GM10248 (cell line): ENCODE data around the gene RAB37.

ENCODE experiments used
- CTCF ChIA-PET: fragments of 300-600 bp; sonication (Branson Sonifier 250); formaldehyde crosslinking; extraction: SDS; loops from one replicate; lab custom pipeline; 2021; ENCODE audit warnings: antibody characterized with exemption; lab: Yijun Ruan, JAX
- POLR2A ChIA-PET: fragments of 350-650 bp; sonication (Branson Sonifier 250); formaldehyde crosslinking; extraction: SDS; loops from one replicate; lab custom pipeline; 2020; ENCODE audit warnings: antibody characterized with exemption; lab: Yijun Ruan, JAX
- DNase-seq: peaks from one replicate; pipeline ENCODE4 v3.0.0; 2012; ENCODE audit errors: extremely low spot score
- TF ChIP-seq, protein P1 (sequence below): IDR thresholded peaks from 2 replicates; pipeline ENCODE4 v1.5.1; 2012; ENCODE audit warnings: mild to moderate bottlenecking, low read depth; ENCODE audit errors: extremely low read depth, missing control alignments, control extremely low read depth

RAB37 gene

DNA sequence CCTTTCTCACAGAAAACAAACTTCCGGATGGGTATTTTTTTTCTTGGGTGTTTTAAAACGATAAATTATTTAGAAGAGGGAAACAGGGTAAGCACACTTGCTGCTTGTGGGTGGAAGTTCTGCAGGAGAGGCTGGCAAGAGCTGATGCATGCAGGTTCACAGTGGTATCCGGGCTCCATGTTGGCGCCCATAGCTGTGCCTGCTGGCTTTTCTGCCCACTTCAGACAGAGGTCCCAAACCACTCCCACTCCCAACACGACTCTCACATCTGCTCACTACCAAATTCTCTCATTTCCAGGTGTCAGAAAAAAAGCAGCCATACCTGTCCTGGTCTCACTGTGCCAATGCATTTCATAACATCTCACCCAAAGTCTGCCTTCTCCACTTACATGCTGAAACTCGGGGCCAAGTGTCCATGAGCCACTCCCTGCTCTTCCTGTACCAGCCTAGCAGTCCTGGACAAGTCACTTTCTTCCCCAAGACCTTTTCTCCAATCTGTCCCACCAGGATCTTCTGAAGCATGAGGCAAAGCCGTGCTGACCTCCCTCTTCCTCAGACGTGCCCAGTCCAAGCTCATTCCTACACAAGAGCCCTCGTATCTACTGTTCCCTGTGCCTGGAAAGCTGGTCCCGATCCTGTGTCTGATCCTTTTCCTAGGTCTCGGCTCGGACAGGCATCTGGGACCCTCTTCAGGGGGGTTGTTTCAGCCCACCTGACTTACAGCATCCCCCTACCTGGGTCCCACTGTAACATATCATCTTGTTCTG is 25.8 kb upstream of the RAB37 start:
- TF ChIP-seq, protein P1, sequence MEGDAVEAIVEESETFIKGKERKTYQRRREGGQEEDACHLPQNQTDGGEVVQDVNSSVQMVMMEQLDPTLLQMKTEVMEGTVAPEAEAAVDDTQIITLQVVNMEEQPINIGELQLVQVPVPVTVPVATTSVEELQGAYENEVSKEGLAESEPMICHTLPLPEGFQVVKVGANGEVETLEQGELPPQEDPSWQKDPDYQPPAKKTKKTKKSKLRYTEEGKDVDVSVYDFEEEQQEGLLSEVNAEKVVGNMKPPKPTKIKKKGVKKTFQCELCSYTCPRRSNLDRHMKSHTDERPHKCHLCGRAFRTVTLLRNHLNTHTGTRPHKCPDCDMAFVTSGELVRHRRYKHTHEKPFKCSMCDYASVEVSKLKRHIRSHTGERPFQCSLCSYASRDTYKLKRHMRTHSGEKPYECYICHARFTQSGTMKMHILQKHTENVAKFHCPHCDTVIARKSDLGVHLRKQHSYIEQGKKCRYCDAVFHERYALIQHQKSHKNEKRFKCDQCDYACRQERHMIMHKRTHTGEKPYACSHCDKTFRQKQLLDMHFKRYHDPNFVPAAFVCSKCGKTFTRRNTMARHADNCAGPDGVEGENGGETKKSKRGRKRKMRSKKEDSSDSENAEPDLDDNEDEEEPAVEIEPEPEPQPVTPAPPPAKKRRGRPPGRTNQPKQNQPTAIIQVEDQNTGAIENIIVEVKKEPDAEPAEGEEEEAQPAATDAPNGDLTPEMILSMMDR: no peak
- POLR2A ChIA-PET: no interaction called here
- DNase-seq: peak; percentile 13
- CTCF ChIA-PET: interaction anchor here (1.0 to 1.6 kb wide), 3 partner anchors 9 to 54 kb away, joined by 3 to 4 read pairs (median 3); no protein-coding TSS in a partner anchor

DNA sequence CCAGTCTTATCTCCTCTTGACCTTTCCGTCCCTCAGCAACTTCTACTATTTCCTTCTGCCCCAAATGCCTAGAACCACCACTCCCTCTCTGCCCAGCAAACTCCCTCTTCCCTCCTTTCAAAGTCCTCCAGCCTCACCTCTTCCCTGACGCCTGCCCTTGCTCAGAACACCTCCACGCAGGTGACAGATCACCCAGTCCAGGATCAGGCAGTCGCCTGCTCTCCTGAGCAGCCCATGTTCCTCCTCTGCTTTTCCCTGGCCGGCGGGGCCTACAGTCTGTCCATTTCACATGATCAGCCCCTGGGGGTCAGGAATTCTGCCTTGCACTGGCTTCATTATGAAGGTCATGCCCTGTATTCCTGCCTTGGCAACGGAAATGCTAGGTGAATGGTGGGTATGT is 24.8 kb upstream of the RAB37 start:
- TF ChIP-seq, protein P1: no peak
- ChIA-PET CTCF (interaction anchor here (1.0 to 1.2 kb wide), 2 partner anchors 10 to 24 kb away, joined by 3 to 4 read pairs; partner anchors contain the start of gene RAB37), POLR2A (no interaction called here)
- no peak for DNase-seq

DNA sequence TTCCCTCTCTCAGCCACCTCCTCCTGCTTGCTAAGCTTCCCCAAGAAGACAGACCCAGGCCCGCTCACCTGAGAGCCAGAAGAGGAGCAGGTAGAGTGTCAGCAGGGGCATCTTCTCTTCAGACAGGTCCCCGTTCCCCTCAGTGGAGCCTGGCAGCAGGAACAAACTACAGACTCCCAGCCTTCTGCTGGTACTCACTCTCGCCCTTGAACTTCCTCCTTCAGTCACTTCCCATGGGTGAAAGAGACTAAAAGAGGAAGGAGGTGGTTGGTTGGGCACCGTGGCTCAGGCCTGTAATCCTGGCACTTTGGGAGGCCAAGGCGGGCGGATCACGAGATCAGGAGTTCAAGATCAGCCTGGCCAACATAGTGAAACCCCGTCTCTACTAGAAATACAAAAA is 24.3 kb upstream of the RAB37 start, which contains the start of gene CD300LF:
Gene CD300LF, minus strand, starts transcription at position 168 of the 400 bp plus-strand sequence. Its CDS starts 57 bp downstream, at position 111.
- TF ChIP-seq, protein P1: no peak
- POLR2A ChIA-PET: no interaction called here
- DNase-seq: peak; percentile 13
- CTCF ChIA-PET: interaction anchor here (1.2 kb wide), 1 partner anchor 24 kb away, joined by 4 read pairs; the partner anchor contains the start of gene RAB37

DNA sequence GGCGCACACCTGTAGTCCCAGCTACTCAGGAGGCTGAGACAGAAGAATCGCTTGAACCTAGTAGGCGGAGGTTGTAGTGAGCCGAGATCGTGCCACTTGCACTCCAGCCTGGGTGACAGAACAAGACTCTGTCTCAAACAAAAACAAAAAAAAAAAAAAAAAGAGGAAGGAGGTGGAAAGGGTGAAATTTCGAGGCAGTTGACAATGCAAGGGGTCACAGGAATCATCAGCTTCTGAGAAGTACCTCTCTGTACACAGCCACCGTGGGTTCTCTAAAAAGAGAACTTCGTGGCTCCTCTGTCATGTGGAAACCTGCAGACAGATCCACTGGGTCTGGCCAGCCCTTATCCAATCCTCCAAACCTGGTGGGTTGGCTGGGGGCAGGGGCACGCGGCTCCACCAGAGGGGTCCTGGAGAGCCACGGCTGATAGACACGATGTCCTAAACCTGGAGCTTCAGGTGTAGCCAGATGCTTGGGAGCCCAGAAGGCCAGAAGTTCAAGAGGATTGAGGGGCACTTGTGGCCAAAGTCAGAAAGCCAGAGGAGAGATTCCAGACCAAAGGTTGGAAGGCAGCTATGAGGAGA is 23.8 kb upstream of the RAB37 start:
- CTCF ChIA-PET: interaction anchor here (1.2 kb wide), 2 partner anchors 23 to 56 kb away, joined by 4 to 6 read pairs; partner anchors contain the start of gene RAB37
- peak; percentile 7 for DNase-seq

DNA sequence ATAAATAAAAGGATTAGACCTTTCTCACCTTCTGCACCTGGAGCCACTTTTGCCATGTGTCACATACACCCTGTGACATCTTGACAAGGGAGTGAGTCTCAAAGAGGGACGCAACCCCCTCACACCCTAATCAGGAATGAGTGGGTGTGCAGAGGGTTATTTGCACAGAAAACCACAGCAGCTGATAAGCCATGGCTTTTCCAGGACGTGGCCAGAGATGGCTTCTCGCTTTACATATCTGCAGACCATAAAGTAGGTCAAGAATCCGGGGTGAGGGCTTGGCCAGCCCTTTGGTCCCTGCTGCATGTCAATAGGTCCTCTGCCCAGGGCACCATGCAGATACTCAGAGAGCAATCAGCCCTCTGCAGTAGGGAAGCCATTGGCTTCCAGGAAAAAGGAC is 21.9 kb upstream of the RAB37 start:
- POLR2A ChIA-PET: no interaction called here
- CTCF ChIA-PET: interaction anchor here (0.7 to 1.5 kb wide), 2 partner anchors 58 to 113 kb away, joined by 3 to 4 read pairs; no protein-coding TSS in a partner anchor
- TF ChIP-seq, protein P1: no peak
- DNase-seq: peak; percentile 9

More for the DNA sequence above, 23.8 kb upstream of the RAB37 start:
- POLR2A ChIA-PET: no interaction called here
- TF ChIP-seq, protein P1: no peak

DNA sequence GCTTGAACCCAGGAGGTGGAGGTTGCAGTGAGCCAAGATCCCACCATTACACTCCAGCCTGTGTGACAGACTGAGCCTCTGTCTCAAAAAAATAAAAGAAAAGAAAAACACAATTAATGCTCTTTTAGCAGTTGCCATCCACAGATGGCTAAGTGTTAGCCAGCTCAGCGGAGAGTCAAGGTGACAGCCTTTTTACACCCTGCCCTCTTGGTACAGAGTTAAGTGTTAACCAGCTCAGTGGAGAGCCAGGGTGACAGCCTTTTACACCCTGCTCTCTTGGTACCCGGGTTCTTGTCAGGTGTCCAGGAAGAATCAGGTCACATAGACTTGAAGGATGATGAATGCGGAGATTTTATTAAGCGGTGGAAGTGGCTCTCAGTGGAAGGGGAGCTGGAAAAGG is 16.6 kb upstream of the RAB37 start:
- POLR2A ChIA-PET: no interaction called here

More for the DNA sequence above, 16.6 kb upstream of the RAB37 start:
- CTCF ChIA-PET: interaction anchor here (3.8 kb wide), 1 partner anchor 63 kb away, joined by 9 read pairs; no protein-coding TSS in a partner anchor
- no peak for DNase-seq
- TF ChIP-seq, protein P1: no peak
